A673 (cell line): ENCODE data around the gene IQGAP3. TPM values are rescaled to one million over a fixed set of nuclear protein-coding genes. Genes with fewer than 3 reads are reported as not detected.

Experiments used
- BruUV-seq: library from RNA; stranded (reverse); fragments of 400-500 nt; replicated peaks from 2 replicates; lab custom pipeline; 2021; lab: Mats Ljungman, UMichigan
- CTCF ChIA-PET: fragments of 300-600 bp; sonication (Branson Sonifier 250); formaldehyde crosslinking; loops from one replicate; lab custom pipeline; 2022; ENCODE audit warnings: antibody characterized with exemption; lab: Charles Lee
- POLR2A ChIA-PET: fragments of 300-600 bp; sonication (Branson Sonifier 250); formaldehyde crosslinking; loops from one replicate; lab custom pipeline; 2022; ENCODE audit warnings: antibody characterized with exemption; ENCODE audit not compliant: low non-redundant PET; lab: Charles Lee
- DNase-seq: peaks from one replicate; pipeline ENCODE4 v3.0.0-alpha.2; 2015; ENCODE audit warnings: low spot score
- H3K27ac ChIP-seq: fragments of 200-600 bp; sonication (generic); 2 replicates; pipeline ENCODE4 v1.5.1; 2016; ENCODE audit warnings: mixed run types, low read depth, mild to moderate bottlenecking, mixed read lengths, antibody characterized with exemption, low read length; ENCODE audit not compliant: poor library complexity, severe bottlenecking
- H3K27me3 ChIP-seq: fragments of 200-600 bp; sonication (generic); replicated peaks from 2 replicates; pipeline ENCODE4 v1.6.1; 2017; ENCODE audit warnings: mixed run types, low read depth, mild to moderate bottlenecking, mixed read lengths, antibody characterized with exemption, low read length; ENCODE audit not compliant: insufficient read depth, poor library complexity
- H3K36me3 ChIP-seq: fragments of 200-600 bp; sonication (generic); 2 replicates; pipeline ENCODE4 v1.6.1; 2016; ENCODE audit warnings: mixed run types, mild to moderate bottlenecking, mixed read lengths, antibody characterized with exemption, low read length; ENCODE audit not compliant: insufficient read depth, poor library complexity, severe bottlenecking
- H3K4me1 ChIP-seq: fragments of 200-600 bp; sonication (generic); 2 replicates; pipeline ENCODE4 v1.6.1; 2017; ENCODE audit warnings: mixed run types, mild to moderate bottlenecking, mixed read lengths, antibody characterized with exemption, low read length; ENCODE audit not compliant: insufficient read depth, poor library complexity, severe bottlenecking
- H3K4me3 ChIP-seq: fragments of 200-600 bp; sonication (generic); 2 replicates; pipeline ENCODE4 v1.5.1; 2016; ENCODE audit warnings: low read depth, mixed run types, mild to moderate bottlenecking, mixed read lengths, low read length; ENCODE audit not compliant: poor library complexity, severe bottlenecking
- H3K9me3 ChIP-seq: fragments of 200-600 bp; sonication (generic); 2 replicates; pipeline ENCODE4 v1.6.1; 2016; ENCODE audit warnings: mixed run types, low read depth, mild to moderate bottlenecking, mixed read lengths, antibody characterized with exemption, low read length; ENCODE audit not compliant: poor library complexity, severe bottlenecking
- CTCF ChIP-seq: fragments of 300-800, 200-600 bp; sonication (generic); conservative IDR thresholded peaks from 2 replicates; pipeline ENCODE4 v1.5.1; 2017; ENCODE audit warnings: low read depth, mild to moderate bottlenecking, antibody characterized with exemption, low read length, moderate library complexity, mixed read lengths
- EZH2 ChIP-seq: fragments of 200-600 bp; sonication (generic); IDR thresholded peaks from 2 replicates; pipeline ENCODE4 v1.6.1; 2017; ENCODE audit warnings: borderline replicate concordance, low read depth, mild to moderate bottlenecking, mixed read lengths, antibody characterized with exemption, low read length; ENCODE audit not compliant: poor library complexity, severe bottlenecking
- intact Hi-C: fragments of 100-400 bp; cut with micrococcal nuclease; formaldehyde crosslinking; loops from one replicate; pipeline ENCODE4 v1.10.0; 2022; ENCODE audit not compliant: unreplicated experiment
- total RNA-seq: library from RNA; stranded (reverse); gene quantifications from 2 replicates; pipeline ENCODE4 v1.2.3, GENCODE V29; 2021

IQGAP3 gene
- total RNA-seq, 1 experiment from 2014 or later: 37.5 TPM

GRCh38 chr1:156593661-156593989 is 21.3 kb upstream of the IQGAP3 start:
- Histone ChIP-seq H3K4me3 (no peak overlapping the region), H3K27me3 (no peaks in the 10 kb centered on the region), H3K36me3 (peaks cover 56% of the 10 kb centered on the region), H3K27ac (no peak overlapping the region), H3K4me1 (peaks cover 4% of the 10 kb centered on the region), H3K9me3 (no peaks in the 10 kb centered on the region)
- no peak for DNase-seq
- ChIA-PET CTCF (no interaction called here), POLR2A (no interaction called here)
- intact Hi-C loops: no loop called here
- BruUV-seq: no TSS peak
- no peak for TF ChIP-seq EZH2
- no peak for TF ChIP-seq CTCF

- H3K4me3 ChIP-seq: peak overlapping the region; percentile 84
- no peak overlapping the region for H3K27ac ChIP-seq
- POLR2A ChIA-PET: no interaction called here
- H3K9me3 ChIP-seq: no peaks in the 10 kb centered on the region
- H3K27me3 ChIP-seq: no peaks in the 10 kb centered on the region
- peaks cover 50% of the 10 kb centered on the region for H3K36me3 ChIP-seq
- TF ChIP-seq CTCF (no peak), EZH2 (no peak)
- peaks cover 4% of the 10 kb centered on the region for H3K4me1 ChIP-seq
- intact Hi-C loops: no loop called here
- DNase-seq: no peak
- no TSS peak for BruUV-seq
- CTCF ChIA-PET: no interaction called here
Observed at GRCh38 chr1:156592910-156593660, 20.7 kb upstream of the IQGAP3 start.

GRCh38 chr1:156592158-156592909 is 20.0 kb upstream of the IQGAP3 start:
- no TSS peak for BruUV-seq

More at GRCh38 chr1:156592158-156592909, 20.0 kb upstream of the IQGAP3 start:
- Histone ChIP-seq H3K4me3 (peak overlapping the region; percentile 84), H3K9me3 (no peaks in the 10 kb centered on the region), H3K27me3 (no peaks in the 10 kb centered on the region), H3K27ac (peak overlapping the region; percentile 88), H3K36me3 (peaks cover 43% of the 10 kb centered on the region), H3K4me1 (peaks cover 4% of the 10 kb centered on the region)
- intact Hi-C loops: no loop called here
- peak; percentile 21 for DNase-seq
- ChIA-PET CTCF (interaction anchor here (0.6 to 1.7 kb wide), 3 partner anchors 9 to 210 kb away, joined by 4 to 9 read pairs (median 4); partner anchors contain the start of gene GPATCH4), POLR2A (no interaction called here)
- no peak for TF ChIP-seq EZH2
- TF ChIP-seq CTCF: no peak
